ENCODE data around the gene RBP5. TPM values are rescaled to one million over a fixed set of nuclear protein-coding genes. Genes with fewer than 3 reads are reported as not detected.

Gene RBP5
- polyA plus RNA-seq, 1 experiment: 0.25 TPM

DNA sequence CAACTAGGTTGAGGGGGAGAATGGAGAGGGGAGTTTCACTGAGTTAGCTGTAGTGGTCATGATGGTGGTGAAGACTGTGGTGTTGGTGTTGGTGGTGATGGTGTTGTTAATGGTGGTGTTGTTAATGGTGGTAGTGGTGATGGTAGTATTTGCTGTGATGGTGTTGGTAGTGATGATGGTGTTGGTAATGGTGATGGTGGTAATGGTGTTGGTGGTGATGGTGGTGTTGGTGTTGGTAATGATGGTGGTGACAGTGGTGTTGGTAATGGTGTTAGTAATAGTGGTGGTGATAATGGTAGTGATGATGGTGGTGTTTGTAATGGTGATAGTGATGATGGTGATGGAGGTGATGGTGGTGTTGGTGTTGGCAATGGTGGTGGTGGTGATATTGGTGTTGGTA is 45.6 kb downstream of the RBP5 start:
- POLR2A ChIA-PET: interaction anchor here (0.6 kb wide), 1 partner anchor 16 kb away, joined by 4 read pairs; no protein-coding TSS in a partner anchor
- CTCF ChIA-PET: interaction anchor here (0.9 kb wide), 1 partner anchor 22 kb away, joined by 4 read pairs; the partner anchor contains the start of gene C1S
- H3K9me3 ChIP-seq (ENCODE audit: control insufficient read depth, insufficient read depth, low read length): peaks cover 7% of the 10 kb centered on the region
- no peaks in the 10 kb centered on the region for H3K27me3 ChIP-seq (ENCODE audit: control insufficient read depth, insufficient read depth, low read length)
- DNase-seq (ENCODE audit: low read depth, low spot score): no peak
- TF ChIP-seq, protein P1, sequence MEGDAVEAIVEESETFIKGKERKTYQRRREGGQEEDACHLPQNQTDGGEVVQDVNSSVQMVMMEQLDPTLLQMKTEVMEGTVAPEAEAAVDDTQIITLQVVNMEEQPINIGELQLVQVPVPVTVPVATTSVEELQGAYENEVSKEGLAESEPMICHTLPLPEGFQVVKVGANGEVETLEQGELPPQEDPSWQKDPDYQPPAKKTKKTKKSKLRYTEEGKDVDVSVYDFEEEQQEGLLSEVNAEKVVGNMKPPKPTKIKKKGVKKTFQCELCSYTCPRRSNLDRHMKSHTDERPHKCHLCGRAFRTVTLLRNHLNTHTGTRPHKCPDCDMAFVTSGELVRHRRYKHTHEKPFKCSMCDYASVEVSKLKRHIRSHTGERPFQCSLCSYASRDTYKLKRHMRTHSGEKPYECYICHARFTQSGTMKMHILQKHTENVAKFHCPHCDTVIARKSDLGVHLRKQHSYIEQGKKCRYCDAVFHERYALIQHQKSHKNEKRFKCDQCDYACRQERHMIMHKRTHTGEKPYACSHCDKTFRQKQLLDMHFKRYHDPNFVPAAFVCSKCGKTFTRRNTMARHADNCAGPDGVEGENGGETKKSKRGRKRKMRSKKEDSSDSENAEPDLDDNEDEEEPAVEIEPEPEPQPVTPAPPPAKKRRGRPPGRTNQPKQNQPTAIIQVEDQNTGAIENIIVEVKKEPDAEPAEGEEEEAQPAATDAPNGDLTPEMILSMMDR (IDR thresholded peaks at IDR 0.05; ENCODE audit: low read depth, low read length): no peak
- H3K4me3 ChIP-seq (ENCODE audit: low read depth, low read length): no peak overlapping the region
- no peak overlapping the region for H3K27ac ChIP-seq (ENCODE audit: low read depth, low read length)

DNA sequence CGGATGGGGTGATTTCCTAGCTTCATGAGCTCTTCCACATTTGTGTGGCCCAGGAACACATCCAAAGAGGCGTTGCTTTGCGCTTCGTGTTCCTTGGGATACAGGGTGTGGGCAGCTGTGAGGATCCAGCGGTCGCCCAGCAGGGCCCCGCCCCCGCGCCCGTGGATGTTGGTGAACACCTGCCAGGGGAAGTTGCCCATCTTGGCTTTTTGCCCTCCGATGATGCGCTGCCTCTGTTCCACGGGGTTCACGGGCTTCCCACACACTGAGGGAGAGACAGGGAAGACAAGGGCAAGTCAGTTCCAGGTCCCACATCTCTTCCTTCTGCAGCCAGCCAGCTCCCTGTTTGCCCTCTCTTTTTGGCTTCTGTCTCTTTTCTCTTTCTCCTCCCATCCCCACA is 47.7 kb downstream of the RBP5 start:
- DNase-seq (ENCODE audit: low read depth, low spot score): no peak
- no peak overlapping the region for H3K27ac ChIP-seq (ENCODE audit: low read depth, low read length)
- CTCF ChIA-PET: interaction anchor here (0.7 kb wide), 1 partner anchor 63 kb away, joined by 6 read pairs; no protein-coding TSS in a partner anchor
- H3K27me3 ChIP-seq (ENCODE audit: control insufficient read depth, insufficient read depth, low read length): no peaks in the 10 kb centered on the region
- POLR2A ChIA-PET: no interaction called here
- H3K4me3 ChIP-seq (ENCODE audit: low read depth, low read length): no peak overlapping the region
- TF ChIP-seq, protein P1 (IDR thresholded peaks at IDR 0.05; ENCODE audit: low read depth, low read length): no peak
- H3K9me3 ChIP-seq (ENCODE audit: control insufficient read depth, insufficient read depth, low read length): peaks cover 7% of the 10 kb centered on the region

DNA sequence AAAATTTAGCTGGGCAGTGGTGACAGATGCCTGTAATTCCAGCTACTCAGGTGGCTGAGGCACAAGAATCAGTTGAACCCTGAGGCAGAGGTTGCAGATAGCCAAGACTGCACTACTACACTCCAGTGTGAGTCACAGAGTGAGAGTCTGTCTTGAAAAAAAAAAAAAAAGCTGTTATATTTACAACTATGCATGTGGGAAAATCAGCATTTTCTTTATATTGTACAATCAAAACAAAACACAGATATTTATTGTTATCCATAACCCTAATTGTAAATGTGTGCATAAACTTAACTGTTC is 48.9 kb downstream of the RBP5 start:
- ChIA-PET POLR2A (interaction anchor here (0.5 to 1.2 kb wide), 10 partner anchors 10 to 1614 kb away, joined by 3 to 8 read pairs (median 4); partner anchors contain the start of gene CLSTN3), CTCF (interaction anchor here (0.6 to 1.6 kb wide), 6 partner anchors 11 to 210 kb away, joined by 3 to 12 read pairs (median 3); partner anchors contain the start of genes C1RL and C1S)
- Histone ChIP-seq H3K27ac (ENCODE audit: low read depth, low read length) (peak overlapping the region; percentile 88), H3K4me3 (ENCODE audit: low read depth, low read length) (no peak overlapping the region), H3K27me3 (ENCODE audit: control insufficient read depth, insufficient read depth, low read length) (no peaks in the 10 kb centered on the region), H3K9me3 (ENCODE audit: control insufficient read depth, insufficient read depth, low read length) (peaks cover 7% of the 10 kb centered on the region)
- TF ChIP-seq, protein P1 (IDR thresholded peaks at IDR 0.05; ENCODE audit: low read depth, low read length): no peak
- peak; percentile 23 for DNase-seq (ENCODE audit: low read depth, low spot score)

DNA sequence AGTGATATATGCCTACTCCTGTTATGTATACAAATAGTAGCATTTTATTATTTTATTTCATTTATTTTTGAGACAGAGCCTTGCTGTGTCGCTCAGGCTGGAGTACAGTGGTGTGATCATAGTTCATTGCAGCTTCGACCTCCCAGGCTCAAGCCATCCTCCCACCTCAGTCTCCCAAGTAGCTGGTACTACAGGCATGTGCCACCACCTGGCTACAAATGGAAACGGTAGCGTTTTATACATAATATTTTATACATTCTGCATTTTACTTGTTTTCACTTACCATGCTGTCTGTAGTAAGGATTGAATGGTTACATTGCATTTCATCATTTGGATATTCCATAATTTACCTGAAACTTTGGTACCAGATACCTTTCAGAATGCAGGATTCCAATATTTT is 50.5 kb downstream of the RBP5 start:
- CTCF ChIA-PET: no interaction called here
- POLR2A ChIA-PET: interaction anchor here (1.3 kb wide), 1 partner anchor 13 kb away, joined by 3 read pairs; no protein-coding TSS in a partner anchor
- TF ChIP-seq, protein P1 (IDR thresholded peaks at IDR 0.05; ENCODE audit: low read depth, low read length): no peak
- H3K27me3 ChIP-seq (ENCODE audit: control insufficient read depth, insufficient read depth, low read length): no peaks in the 10 kb centered on the region
- H3K9me3 ChIP-seq (ENCODE audit: control insufficient read depth, insufficient read depth, low read length): peaks cover 7% of the 10 kb centered on the region
- H3K4me3 ChIP-seq (ENCODE audit: low read depth, low read length): no peak overlapping the region
- H3K27ac ChIP-seq (ENCODE audit: low read depth, low read length): no peak overlapping the region
- DNase-seq (ENCODE audit: low read depth, low spot score): no peak

DNA sequence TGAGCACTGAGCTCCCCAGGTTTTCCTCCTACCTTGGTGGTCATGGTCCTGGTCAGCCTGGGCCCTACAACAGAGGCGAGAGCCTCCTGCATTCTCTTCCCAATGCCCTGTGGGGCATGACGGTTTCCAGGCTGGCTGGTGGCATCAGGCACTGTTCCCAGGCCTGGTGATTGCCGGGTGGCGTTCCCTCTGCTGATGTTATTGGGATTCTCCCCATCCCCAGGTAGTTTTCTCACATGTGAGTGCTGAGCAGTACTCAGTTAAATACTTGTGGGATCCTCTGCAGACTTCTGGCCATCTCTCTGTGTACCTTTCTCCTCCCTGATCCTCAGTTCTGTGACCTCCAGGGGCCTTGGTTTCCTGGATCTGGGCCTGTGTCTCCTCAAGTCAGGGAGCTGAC is 52.2 kb downstream of the RBP5 start:
- TF ChIP-seq, protein P1 (IDR thresholded peaks at IDR 0.05; ENCODE audit: low read depth, low read length): no peak
- ChIA-PET CTCF (interaction anchor here (0.6 to 2.2 kb wide), 5 partner anchors 8 to 1468 kb away, joined by 3 to 6 read pairs (median 4); partner anchors contain the start of genes C1R, C1RL and C1S), POLR2A (interaction anchor here (1.2 to 1.9 kb wide), 3 partner anchors 13 to 32 kb away, joined by 3 to 7 read pairs (median 7); partner anchors contain the start of gene C1S)
- H3K4me3 ChIP-seq (ENCODE audit: low read depth, low read length): no peak overlapping the region
- peaks cover 7% of the 10 kb centered on the region for H3K9me3 ChIP-seq (ENCODE audit: control insufficient read depth, insufficient read depth, low read length)
- H3K27ac ChIP-seq (ENCODE audit: low read depth, low read length): peak overlapping the region; percentile 57
- no peak for DNase-seq (ENCODE audit: low read depth, low spot score)
- no peaks in the 10 kb centered on the region for H3K27me3 ChIP-seq (ENCODE audit: control insufficient read depth, insufficient read depth, low read length)

Measured in AG04450 (cell line).